SU-DHL-6 (cell line): Measurements from ENCODE around the gene PRDM16.

Source experiments
- EZH2phosphoT487 ChIP-seq: fragments of 200-600 bp; sonication (generic), shearing (Covaris generic); conservative IDR thresholded peaks from 2 replicates; pipeline ENCODE4 v1.6.1; 2018; ENCODE audit warnings: mild to moderate bottlenecking, antibody characterized with exemption, low read length, moderate library complexity, mixed read lengths
- TF ChIP-seq, protein P1 (sequence below): fragments of 200-600 bp; sonication (generic); IDR thresholded peaks from one replicate; pipeline ENCODE4 v1.5.1; 2017; ENCODE audit warnings: antibody characterized with exemption, mild to moderate bottlenecking, low read length, moderate library complexity; ENCODE audit not compliant: insufficient read depth, poor library complexity, severe bottlenecking

DNA sequence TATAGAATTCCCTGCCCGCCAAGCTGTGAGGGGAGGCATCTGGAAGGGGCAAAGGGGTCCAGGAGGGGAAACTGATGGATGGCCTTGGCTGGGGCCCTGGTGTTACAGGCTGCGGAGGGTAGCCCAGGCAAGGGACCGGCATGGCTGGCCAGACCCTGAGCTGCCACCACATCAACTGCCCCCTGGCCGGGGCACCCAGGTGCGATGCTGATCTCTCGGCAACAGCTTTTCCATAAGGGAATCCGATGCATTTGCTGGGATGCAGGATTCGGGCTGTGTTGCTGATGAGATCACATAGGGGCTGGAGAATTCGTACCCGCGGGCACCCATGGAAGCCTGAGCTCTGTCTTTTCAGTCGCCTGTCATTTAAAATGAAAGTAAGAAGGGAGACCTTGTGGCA, 73.7 kb downstream of the PRDM16 start:
- TF ChIP-seq, protein P1, sequence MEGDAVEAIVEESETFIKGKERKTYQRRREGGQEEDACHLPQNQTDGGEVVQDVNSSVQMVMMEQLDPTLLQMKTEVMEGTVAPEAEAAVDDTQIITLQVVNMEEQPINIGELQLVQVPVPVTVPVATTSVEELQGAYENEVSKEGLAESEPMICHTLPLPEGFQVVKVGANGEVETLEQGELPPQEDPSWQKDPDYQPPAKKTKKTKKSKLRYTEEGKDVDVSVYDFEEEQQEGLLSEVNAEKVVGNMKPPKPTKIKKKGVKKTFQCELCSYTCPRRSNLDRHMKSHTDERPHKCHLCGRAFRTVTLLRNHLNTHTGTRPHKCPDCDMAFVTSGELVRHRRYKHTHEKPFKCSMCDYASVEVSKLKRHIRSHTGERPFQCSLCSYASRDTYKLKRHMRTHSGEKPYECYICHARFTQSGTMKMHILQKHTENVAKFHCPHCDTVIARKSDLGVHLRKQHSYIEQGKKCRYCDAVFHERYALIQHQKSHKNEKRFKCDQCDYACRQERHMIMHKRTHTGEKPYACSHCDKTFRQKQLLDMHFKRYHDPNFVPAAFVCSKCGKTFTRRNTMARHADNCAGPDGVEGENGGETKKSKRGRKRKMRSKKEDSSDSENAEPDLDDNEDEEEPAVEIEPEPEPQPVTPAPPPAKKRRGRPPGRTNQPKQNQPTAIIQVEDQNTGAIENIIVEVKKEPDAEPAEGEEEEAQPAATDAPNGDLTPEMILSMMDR: no peak
- TF ChIP-seq EZH2phosphoT487: no peak
